Fibroblast of upper back skin (primary cell): ENCODE results near the gene C1orf159.

Source experiments
- DNase-seq: peaks from one replicate; pipeline ENCODE4 v3.0.0-alpha.2; 2013

Gene C1orf159

GRCh38 chr1:1090424-1091343 is 25.2 kb downstream of the C1orf159 start:
- no peak for DNase-seq

GRCh38 chr1:1089731-1090423 is 26.0 kb downstream of the C1orf159 start:
- no peak for DNase-seq

DNA sequence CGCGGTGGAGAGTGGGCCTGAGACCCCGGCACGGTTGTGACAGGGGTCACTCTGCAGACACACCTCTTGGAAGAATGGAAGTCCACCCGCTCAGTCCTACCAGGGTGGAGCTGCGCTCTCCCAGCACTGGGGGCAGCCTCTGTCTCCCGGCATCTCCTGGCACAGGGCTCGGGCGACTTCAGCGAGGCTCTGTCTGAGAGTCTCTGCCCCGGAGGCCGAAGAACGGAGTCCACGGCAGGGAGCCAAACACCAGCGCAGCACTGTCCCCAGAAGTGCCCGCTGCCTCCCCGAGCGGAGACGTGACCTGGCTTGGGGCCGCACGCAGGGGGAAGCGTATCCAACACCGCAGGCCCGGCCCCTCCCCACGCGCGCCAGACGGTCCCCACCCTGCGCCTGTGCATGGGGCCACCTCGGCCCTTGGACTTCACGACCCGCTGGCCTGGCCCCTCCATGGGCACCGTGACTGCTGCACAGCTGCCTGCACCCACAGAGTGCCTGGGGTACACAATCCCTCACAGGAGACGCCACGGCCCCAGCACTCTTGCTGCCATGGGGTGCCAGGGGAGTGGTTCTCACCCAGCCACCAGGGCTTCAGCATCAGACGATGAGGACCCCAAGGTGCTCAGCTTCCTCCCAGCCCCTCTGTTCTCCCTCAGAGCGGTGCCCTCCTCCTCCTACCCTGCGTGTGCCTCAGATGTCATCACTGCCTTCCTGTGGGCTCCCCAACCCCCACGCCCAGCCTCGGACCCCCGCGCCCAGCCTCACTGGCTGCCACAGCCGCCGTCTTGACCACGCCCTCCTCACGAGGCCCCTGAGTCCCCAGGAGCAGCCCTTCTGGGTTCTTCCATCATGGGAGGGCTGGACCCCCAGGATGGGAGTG is 26.8 kb downstream of the C1orf159 start:
- DNase-seq = no peak

DNA sequence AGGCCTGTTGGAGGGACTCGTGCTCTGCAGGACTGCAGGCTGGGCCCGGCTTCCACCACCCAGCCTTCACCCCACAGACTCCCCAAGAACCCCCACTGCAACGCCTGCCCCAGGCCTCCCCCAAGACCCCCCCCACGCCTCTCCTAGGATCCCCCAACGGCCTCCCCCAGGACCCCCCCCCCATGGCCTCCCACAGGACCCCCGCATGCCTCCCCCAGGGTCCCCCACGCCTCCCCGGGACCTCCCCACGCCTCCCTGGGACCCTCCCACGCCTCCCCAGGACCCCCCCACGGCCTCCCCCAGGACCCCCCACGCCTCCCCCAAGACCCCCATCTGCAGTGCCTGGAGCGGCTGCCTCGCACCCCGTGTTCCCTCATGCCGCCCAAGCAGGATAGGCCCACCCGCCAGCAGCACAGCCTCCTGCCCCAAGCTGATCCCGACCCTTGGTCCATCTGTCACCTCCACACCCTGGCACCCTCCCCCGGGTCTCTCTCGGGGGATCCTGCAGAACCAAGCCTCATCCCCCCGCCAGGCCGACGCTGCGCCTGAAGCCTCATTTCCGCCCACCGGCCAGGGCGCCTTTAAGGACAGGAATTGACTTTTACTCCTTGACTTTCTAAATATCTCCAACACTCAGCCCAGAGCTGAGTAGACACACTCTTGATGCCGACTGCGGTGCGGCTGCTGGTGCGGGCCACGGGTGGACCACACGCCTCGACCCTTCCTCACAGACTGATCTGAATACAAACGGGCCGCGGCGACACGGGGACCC is 27.7 kb downstream of the C1orf159 start:
- DNase-seq = no peak

DNA sequence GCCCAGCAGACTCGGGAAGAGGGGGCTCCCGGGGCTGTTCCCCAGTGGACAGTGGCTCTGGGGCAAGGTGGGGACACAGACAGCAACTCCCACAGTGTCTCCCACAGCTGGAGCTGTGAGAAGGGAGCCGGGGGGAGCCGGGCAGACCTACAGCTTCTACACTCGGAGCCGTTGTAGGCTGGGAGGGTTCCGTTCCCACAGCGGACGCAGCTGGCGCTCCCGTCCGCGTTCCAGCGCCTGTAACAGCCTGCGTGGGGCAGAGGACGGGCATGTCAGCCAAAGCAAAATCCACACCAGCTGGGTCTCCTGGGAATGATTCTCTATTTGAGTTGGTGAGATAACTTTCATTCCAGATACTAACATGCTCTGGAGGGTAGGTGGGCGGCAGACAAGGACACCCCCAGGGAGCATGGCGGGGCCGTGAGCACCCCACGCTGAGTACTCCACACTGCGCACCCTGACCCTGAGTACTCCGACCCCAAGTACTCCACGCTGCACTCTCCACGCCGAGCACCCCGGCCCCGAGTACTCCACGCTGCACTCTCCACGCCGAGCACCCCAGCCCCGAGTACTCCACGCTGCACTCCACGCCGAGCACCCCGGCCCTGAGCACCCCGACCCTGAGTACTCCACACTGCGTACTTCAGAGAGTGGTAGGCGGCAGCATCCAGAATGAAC is 28.4 kb downstream of the C1orf159 start:
- DNase-seq = no peak

DNA sequence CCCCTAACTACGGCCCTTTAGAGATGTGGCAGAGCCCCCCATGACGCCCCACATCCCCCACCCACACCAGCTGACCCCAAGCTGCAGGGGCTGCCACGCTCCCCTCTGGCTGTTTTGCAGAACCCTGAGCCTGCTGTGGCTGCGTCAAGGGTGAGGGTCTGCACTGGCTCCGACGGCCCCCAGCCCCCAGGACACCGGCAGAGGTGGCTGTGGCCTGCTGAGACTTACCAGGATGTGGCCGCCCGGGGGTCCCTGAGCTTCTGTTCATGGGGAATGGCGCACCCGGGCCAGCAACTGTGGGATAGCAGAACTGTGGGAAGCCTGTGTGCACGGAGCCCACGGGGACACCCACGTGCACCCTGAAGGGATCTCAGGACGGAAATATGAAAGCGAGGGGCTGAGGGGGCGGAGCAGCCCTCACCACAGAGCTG is 29.0 kb downstream of the C1orf159 start:
- no peak for DNase-seq

DNA sequence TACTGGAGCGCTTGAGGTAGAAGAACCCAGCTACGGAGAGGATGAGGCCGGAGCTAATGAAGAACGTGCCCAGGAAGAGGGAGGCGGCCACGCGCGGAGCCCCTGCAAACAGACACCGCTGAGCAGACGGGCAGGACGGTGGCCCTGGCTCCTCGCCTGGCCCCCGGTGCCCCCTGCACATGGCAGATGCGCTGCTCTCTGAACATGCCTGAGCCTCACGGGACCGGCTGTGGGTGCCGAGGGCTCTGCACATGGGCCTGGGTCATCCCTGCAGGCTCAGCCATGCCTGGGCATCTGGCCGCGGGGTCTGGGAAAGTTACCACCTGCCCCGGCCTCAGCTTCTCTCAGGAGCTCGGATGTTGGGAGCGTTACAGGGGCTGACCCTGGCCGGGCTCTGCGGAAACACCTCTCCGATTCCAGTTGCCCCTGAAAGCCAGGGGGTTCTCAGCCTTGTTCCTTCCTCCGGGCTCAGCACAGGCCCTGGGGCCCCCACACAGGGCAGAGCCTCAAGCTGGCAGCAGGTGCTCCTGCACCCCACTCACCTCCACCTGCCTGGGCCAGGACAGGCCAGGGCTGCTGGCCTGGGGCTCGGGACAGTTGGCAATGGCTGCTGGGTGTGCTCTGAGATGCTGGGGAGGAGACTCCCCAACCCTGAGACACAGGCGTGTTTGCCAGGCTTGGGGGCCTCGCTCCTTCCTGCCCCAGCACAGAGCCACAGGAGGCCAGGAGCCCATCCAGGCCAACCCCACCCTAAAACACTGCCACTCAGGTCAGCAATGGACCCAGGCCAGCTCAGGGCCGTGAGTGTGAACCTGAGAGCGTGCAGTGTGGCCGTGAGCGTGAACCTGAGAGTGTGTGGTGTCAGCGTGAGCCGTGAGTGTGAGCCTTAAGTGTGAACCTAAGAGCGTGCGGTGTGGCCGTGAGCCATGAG is 29.7 kb downstream of the C1orf159 start:
- no peak for DNase-seq

DNA sequence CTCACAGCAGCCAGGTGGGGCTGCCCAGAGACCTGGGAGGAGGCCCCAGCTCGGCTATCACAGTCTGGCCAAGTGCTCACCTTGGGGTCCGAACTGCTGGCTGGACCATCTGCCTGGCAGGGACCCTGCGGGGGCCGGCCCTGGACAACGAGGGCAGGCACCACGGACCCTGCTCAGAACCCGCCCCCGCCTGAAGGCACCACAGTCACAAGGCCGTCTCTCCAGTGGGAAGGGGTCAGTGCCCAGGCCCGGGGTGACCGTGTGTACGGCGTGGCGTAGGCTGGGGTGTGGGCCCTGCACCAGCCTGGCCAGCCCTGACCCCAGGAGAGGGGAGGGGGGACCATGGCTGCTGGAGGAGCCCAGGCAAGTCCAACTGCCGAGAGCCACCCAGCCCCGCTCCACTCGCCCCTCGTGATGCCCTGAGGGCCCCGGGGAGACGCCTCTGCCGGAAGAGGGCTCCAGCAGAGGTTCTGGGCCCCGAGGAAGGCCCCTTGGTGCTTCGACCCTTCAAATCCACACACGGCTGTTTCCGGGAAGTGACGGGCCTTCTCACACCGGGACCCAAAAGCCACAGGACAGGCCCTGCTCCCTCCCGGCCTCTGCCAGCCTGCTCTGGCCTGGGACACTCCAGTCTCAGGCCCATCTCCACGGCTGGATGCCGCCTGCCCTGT is 30.6 kb downstream of the C1orf159 start:
- no peak for DNase-seq

GRCh38 chr1:1084372-1085170 is 31.3 kb downstream of the C1orf159 start:
- no peak for DNase-seq

- no peak for DNase-seq
Observed at GRCh38 chr1:1083416-1084371, 32.2 kb downstream of the C1orf159 start.

DNA sequence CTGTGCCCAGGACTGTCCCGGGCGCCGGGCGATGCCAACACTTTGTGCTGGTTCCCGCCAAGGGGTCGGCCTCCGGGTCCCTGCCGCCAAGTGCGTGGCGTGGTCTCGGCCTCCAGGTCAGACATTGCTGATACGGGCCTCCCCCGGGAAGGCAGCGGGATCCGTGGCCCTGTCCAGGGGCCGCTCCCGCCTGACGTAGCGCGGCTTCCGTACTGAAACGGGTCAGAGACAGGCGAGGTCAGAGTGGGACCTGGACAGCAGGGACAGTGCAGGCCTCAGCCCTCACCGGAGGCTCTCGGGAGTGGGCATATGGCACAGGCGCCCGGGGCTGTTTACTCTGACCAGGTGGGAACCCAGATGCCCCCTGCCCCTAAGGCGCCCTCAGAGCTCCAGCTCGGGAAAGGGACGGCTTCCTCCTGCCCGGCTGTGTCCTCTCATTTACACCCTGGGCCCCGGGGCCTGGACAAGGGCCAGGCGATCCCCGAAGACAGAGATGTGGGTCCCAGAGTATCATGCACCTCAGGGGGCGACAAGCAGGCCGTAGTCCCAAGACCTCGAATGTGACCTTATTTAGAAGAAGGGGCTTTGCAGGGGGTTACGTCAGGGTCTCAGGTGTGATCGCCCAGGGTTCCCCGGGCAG is 33.0 kb downstream of the C1orf159 start:
- no peak for DNase-seq

DNA sequence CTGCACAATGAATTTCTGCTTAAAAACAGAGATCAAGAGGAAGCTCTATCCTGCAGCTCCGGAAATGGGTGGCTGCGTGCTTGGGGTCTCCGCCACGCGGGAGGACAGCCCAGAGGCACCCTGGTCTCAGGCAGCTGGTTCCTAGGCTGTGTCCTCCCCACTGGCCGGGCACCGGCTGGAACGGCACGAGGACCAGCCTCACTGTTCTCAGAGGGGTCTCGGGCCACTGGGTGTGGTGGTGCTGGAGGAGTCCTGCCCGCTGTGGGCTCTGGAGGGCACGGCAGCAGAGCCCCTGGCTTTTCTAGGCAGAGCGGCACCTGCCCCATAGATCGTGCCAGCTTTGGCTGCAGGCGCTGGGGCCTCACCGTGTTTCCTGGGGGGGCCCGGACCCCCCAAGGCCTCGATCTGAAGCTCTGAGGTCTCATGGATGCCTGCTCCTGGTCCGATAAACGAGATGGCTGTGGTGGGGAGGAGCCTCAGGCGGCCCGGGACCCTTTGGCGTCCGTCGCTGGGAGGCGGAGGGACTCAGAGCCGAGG is 33.6 kb downstream of the C1orf159 start:
- no peak for DNase-seq

DNA sequence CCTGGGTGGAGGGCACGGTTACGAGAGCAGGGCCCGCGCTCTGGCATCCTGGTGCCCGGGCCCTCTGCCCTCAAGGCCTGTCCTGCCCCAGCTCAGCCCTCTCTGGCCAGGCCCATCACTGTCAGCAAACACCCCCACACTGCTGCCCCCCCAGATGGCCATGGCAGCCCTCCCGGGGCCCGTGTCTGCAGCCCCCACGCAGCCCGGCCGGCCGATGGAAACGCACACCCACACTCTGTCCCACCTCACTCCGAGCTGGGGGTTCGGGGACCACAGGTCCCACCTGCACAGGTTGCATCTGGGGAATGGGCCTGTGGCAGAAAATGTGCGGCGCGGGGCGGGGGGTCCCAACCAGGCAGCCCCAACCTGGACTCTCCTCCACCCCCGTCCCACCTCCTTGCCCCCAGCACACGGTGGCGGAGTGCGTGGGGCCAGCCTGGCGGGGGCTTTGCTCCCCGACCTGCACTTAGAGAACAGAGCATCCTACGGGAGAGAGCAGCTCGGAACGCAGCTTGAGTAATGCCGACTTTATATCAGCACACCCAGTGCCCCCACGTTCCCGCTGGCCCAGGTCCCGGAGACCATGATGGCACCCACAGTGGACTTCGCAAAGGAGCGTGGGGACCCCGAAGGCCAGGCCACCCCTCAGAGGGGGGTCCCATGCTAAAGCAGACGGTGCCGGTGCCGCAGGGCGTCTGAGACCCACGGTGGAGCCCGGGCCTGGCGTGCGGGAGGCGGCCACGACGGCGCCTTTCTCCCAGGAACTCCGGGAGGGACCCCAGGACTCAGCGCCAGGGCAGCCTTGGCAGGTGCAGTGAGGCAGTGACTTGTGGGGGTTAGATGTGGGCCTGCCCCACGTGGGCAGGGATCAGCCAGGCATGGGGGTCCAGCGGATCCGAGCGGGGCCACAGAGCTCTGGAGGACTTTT is 34.3 kb downstream of the C1orf159 start:
- DNase-seq = no peak

DNA sequence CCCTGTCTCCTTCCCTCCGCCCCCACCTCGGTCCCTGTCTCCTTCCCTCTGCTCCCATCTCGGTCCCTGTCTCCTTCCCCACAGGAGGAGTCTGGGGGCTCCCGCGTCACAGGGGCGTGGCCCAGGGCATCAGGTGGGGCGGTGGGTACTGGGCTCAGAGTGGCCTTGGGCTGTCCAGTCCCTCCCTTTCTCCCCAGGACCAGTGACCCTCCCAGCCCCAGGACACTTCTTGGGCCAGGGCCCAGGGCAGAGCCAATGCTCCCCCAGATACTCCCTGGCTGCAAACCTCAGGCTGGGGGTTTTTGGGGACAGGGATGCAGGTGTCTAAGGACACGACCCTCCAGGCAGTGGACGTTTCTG is 35.0 kb downstream of the C1orf159 start:
- DNase-seq = no peak

- peak; percentile 51 for DNase-seq
Observed at GRCh38 chr1:1080122-1080757, 35.6 kb downstream of the C1orf159 start.
